GM18867 (cell line): ENCODE results near the gene HADH.
"Not testable (repeated sequence)": the region's sequence is repeated elsewhere in the genome, so short reads cannot be mapped to it uniquely, and the experiment has no call there.

Experiments used
- ATAC-seq: cut with Tn5 transposase; IDR thresholded peaks from one replicate; pipeline ENCODE4 v1.9.1; 2021; ENCODE audit warnings: mild to moderate bottlenecking, moderate library complexity; ENCODE audit not compliant: unreplicated experiment

Gene HADH

DNA sequence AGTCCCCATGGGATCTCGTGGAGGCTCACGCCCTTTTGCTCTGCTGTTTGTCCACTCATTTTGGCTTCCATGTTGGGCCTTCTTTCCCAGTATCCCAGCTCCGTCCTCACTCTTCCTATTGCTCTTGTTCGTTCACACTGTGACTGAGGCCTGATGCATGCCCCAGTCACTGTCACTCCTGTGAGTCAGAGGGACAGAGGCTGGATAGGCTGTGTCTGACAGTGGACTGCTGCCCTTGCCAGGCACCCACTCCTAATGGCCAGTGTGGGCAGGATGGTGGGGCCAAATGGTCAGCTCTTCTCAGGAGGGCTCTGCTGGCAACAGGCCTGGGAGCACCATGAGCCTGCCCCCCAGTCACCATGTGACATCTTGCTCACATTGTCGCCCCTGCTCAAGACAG is 40.0 kb downstream of the HADH start:
- ATAC-seq, result no peak

DNA sequence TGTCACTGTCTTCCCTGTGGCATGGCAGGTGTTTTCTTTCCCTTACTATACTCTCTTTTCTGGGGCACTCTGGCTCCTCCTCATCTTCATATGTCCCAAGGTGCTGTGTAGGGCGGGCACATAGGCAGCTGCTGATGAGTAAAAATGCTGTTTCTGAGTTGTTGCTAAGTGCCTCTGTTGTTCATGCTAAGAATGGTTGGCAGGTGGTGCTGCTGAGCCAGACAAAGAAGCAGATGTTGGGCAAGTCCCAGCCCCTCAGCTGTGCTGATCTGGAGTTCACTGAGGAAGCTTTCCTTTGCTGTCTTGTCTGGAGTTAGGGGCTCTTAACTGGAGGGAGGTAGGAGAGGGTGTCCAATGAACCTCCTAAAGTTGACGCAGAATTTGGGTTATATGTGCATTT is 40.6 kb downstream of the HADH start:
- peak; percentile 95 for ATAC-seq

DNA sequence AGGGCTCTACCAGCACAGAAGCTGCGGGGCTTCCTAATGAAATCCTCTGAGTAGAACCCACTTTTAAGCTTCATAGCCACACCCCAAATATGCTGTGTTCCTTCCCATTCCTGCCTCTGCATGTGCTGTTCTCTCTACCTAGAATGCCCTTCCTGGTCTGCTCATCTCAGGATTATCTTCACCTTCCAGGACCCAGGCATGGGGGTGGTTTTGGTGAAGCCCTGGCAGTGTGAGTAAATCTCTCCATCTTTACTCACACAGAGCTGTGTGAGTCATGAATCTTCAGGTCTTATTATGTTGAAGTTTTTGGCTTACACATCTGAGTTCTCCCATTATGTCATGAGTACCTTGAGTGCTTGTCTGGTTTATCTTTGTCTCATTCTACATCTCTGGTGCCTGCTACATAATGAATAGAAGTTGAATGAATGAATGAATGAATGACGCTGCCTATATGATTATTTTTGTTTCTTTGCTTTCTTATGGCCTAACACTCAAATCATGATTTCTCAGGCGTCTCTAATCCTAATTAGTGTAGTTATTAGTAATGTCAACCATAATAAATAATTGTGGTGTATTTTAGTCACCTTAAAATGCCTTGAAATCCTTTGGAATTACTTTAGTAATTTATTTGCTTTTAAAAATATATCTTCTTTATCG is 41.9 kb downstream of the HADH start:
- ATAC-seq, result no peak

DNA sequence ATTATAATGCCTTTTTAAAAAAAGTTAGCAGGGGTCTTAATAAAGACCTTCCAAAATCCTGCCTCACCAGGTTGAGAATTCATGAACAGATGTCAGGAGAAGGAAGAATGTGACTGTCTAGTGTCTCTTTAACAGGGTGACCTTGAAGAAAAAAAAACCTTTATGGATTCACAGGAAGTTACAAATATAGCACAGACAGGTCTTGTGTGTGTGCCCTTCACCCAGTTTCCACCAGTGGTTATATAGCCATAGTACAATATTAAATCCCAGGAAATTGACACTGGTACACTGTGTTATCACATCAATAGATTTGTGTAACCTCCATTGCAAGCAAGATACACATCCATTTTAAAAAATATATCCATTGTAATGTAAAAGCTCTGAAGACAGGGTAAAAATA is 43.7 kb downstream of the HADH start:
- ATAC-seq, result no peak

DNA sequence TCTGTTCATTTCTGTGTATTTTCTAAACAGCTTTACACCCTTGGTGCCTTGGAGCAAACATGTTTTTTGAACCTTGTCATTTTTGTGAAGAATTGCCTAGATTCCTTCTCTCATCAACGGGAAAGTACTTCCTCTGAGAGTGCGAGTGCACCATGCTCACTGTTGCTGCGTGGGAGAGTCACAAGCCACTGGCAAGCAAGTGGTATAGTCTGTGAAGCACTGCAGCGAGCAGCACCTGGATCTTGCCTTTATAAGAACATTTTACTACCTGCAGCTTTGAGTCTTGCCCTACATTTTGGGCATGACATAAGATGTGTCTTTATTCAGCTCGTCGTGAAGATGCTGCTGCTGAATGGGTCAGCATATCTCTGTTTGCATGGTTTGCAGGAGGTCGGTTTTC is 44.9 kb downstream of the HADH start:
- no peak for ATAC-seq

DNA sequence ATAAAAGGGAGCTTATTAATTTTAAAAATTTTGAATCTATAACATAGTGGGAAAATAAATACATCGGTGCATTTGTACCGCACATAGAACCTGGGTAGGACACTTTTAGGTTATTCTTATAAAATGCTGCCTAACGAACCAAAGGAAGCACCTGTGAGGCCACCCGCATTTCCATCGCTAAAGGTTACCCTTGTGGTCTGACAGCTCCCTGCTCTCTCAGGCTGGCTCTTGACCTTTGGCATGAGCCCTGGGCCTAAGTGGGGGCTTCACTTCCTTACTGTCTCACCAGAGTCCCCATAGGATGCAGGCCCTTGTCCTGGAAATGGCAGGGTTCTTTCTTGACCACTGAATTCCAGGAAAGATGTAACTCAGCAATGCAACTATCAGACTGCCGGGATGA is 46.0 kb downstream of the HADH start:
- ATAC-seq, result no peak

DNA sequence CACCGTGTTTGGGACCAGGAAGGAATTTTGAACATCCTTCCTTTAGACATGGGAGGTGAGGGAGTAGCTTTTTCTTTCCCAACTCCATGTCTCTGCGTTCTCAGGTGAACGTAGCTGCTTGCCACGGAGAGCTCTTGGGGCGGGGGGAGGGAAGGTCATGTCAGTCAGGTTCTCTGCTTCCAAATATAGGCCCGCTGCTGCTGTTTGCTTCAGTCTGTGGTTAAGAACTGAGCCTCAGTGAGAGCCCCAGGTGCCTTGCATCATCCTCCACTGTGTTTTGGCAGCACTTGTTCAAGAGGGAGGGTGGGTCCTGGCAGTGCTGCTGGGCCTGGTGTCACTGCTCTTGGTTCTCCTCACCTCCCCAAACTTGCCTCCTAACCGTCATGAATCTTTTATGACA is 46.5 kb downstream of the HADH start:
- ATAC-seq, result peak; percentile 82

DNA sequence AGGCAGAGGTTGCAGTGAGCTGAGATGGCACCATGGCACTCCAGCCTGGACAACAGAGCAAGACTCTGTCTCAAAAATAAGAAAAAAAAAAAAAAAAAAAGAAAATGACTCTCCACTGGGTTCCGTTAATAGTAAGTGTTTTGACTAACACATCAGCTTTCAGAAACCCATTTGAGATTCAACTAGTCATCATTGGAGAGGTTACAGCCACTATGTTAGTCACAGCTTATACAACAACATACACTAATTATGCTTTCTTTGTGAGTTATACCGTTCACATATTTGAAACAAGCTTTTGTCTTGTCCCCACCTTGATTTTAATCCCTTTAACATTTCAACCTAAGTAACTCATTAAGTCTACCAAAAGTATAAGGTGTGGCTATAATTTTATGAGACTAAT is 48.2 kb downstream of the HADH start:
- ATAC-seq, result no peak

DNA sequence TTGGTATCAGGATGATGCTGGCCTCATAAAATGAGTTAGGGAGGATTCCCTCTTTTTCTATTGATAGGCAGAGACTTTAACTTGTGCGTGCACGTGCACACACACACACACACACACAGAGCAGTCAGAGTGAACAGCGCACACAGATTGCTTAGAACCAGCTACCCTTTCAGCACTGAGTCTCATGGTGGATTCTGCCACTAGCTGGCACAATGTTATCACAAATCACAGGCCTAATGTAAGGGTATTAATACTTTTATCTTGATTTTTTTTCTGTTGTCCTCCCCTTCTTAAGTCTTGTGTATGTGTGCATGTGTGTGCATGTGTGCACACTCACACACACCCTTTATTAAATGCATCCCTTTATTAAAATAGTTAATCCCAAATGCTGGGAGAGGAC is 53.2 kb downstream of the HADH start:
- ATAC-seq, result no peak

DNA sequence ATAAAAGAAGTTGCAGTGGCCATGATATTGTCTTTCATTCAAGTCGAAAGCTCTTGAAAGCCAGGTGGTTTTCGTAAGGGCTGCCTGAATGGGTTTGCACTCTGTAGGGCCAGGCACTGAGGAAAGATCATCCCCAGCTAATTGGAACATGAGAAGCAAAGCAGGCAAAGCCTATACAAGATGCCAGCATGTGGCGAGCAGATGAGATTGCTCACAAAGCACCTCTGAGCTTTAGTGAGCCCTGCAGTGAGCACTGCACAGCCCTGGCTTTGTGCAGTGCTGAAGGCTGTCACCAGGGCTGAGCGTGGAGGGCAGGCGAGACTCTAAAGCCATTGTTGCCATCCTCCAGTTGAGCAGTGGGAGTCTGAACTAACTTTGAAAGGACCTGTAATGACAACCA is 53.8 kb downstream of the HADH start:
- no peak for ATAC-seq

DNA sequence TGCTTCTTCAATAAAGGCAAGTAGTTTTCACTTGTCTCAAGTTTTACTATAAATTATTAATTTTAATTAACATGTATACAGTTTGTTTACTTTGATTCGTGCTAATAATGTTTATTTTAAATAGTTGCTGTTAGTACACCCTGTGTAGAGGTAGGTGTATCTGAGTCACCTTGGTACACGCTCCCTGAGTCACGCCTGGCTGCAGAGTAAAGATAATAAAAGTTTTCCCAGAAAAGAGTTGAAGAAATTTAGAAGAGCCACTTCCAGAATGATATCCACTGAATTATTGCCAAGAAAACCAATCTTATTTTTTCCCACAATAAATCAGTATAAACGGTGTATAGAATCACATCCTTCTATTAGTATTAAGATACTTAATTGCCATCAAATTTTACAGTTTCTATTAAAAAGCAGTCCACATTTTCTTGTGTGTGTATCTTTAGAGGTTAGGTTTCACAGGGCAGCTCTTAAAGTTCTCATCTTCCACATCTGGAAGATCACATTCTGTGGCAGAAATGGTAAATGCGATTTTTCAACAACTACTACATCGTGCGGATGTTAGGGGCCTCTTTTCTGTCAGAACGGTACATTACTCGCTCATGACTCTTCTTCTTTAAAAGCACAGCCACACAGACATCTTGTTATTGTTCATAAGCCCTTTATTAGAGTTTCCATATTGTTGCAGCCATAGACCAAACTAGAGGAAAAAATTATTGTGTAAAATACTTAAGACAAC is 55.4 kb downstream of the HADH start:
- no peak for ATAC-seq

DNA sequence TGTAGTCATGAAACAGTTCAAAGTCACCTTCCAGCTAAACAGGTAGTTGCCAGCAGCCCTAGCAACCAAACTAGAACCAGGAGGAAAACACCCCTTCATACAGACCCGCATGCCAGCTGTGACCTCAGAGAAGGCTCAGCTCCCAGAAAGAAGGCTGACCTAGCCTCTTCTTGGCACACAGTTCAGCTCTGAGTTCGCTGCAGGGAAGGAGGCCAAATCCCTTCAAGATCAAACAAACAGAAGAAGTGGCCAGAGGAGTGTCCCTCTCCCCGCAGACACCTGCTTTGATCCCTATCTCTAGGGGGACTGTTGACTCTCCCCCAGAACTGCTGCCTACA is 56.0 kb downstream of the HADH start:
- ATAC-seq, result no peak

DNA sequence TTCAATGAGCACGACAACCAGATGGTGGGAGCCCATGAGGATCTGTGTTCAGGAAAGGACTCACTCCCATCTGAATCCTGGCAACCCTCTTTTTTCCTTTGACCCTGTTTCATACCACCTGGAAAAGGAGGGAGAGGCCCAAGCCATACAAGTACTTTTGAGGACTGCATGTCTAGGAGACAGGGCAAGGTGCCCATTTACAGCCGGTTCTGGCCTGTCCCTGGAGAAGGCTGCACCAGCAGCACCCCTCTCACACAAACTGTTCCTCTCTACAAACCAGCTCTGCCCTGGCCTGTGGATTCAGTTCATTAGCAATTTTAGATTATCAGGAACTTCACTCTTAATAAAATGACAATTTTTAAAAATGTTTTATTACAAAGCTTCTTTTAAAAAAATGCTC is 57.5 kb downstream of the HADH start:
- no peak for ATAC-seq

DNA sequence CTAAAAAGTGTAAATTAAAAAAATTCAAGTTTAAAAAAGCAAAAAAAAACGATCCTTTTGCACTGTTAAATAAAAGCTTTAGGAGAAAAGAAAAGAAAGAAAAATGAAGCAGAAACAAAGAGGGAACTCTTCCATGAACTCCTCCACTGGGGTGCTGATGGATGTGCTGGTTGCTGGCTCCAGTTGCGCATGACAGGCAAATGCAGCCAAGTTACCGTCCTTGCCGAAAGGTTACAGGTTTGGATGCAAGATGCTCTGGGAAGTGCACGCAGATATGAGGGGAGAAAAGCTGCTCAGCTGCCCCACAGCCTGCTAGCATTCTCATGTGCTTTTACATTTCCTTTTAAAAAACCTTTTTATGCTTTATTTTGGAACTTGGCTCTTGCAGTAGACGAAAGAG is 58.5 kb downstream of the HADH start:
- ATAC-seq, result no peak

DNA sequence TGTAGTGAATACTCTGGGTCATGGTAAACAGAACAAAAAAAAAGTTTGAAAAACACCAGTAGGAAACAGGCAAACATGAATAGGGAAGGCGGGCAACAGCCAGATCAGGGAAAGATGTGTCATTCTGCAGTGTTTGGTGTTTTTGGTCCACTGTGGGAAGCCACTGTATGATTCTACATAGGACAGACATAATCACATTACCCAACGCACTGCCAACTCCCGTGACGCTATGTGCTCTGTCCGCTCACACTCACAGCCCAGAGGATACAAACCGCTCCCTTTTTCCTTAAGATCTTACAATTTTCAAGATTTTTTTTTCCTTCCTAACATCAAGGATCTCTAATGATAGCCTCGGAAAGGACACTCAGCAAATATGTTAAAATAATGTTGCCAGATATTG is 59.3 kb downstream of the HADH start:
- no peak for ATAC-seq

DNA sequence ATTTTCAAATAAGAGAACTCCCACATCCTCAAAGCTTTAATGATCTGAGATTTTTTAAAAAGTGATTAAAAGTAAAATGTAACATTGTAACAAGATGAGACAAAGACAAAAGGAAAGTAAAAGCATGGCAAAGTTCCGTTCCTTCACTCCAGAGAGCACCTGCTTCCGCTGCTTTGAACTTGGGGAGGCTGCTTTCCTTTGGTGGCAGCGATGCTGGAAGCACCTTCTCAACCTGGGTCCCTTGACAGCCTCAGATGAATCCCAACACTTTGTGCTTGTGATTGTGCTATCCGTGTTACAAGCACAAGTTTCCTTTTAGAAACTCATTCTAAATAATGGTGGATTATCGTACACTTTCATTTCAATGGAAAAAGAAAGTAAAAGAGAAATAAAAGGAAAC is 59.7 kb downstream of the HADH start:
- ATAC-seq, result no peak

DNA sequence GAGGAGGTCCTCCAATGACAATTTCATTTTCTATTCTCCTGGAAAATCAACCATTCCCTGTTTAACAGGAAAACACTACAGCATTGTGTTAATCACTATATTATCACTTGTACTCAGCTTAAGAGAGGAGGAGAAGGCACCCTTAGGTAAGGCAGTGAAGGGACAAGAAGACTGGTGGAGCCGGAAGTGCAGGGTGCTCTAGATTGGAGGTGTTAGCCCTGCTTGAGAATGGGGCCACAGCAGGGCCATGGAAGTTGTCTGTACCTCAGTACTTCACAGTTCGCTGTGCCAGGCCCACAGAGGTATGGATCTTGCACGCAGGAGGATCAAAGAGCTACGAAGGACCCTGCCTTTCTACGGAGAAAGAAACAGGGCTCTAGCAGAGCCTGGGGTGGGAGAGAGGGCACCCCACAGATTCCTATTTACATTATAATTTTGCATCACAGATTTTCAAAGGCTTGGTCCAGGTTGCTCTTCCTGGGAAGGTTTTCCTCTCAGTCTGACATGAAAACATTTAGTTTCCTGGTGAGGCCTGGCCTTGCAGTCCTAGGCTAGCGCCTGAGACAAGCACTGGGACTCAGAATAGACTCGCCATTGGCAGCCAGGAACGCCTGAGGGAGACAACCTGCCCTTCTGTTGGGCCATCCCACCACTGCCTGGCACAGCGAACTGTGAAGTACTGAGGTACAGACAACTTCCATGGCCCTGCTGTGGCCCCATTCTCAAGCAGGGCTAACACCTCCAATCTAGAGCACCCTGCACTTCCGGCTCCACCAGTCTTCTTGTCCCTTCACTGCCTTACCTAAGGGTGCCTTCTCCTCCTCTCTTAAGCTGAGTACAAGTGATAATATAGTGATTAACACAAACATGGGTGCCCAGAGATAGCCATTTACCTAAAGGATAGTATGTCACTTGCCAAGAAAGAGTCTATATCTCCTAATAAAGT is 60.8 kb downstream of the HADH start:
- ATAC-seq, result not testable (repeated sequence)

DNA sequence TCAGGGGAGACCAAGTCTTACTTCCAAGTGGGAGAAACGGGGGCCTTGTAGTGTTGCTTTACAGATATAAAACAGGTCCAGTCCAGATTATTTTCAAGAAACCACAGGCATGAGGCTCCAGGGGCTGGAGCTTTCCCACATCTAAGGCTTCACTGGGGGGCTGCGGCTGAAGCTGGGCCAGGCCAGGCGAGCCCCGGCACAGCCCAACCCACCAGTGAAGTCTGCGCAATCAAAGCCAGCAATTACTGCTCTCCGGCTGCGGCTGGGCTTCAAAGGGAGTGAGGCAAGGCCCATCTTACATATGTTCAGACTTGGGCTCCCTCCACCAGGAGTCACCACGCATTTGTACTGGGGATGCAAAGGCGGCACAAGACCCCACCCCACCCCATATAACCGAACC is 61.7 kb downstream of the HADH start:
- ATAC-seq, result no peak

DNA sequence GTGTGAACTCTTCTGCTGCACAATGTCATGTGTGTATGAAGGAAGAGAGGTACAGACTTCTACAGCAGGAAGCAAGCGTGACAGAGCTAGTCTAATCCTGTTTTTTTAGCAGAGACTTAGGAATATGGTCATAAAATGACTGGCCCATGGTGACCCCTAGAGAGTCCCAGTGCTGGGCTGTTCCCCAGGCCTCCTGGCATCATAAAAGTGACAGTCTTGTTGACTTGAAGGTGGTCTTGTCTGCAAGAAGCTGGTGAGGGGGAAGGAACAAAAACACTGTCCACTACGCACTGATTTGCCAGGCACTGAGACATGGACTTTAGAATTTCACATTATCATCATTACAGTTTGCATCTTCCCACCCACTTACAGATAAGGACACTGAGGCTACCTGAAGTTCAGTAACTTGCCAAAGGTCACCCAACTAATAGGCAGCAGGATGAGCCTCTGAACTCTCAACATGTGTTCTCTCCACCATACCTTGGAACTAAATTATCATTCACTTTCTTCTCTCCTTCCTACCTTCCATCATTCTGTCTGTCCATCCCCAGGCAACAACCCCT is 63.0 kb downstream of the HADH start:
- no peak for ATAC-seq

DNA sequence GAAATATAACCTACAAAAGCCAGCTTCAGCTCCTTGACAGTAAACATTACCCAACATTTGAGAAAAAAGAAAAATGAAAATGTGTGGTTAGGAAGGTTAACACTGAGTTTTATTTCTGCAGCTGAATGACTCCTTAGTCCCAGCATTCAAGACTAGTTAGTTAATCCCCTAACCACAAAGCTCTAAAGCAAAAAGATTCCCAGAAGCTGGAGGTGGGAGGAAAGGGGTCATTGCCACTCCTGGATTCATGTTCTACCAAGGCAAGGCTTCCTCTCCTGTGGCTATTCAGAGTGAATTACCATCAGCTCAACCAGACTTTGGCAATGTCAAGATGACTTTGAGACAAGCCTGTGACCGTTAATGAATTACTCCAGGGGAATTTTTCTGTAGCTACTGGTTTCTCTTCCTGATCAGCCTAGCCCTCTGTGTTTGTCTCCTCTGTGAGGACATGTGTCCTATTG is 63.6 kb downstream of the HADH start:
- ATAC-seq, result peak; percentile 77

DNA sequence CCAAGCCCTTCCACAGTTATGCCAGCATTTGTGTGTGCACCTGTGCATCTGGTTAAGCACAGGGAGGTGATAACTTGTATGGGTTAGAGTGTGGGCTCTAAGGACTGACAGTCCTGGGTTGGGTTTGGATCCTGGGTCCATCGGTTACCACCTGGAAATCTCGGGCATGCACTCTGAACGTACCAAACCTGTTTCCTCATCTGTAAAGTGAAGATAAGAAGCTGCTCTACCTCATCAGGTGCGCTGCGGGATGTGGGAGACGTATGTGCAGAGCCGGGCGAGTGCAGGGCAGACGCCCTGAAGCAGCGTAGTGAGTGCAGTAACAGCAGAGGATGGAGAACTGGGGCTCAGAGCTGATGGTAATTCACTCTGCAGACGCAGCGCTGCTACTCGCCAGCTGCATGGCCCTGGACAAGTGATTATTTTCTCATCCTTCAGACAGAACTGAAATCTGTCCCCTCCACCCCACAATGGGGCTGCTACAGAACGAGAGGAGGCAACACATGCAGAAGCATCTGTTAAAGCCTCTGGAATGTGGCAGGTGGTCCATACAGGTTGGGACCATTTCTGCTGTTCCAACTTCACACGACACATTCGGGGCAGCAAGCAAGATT is 64.4 kb downstream of the HADH start:
- ATAC-seq, result no peak
